NB4 (cell line): Measurements from ENCODE around the gene FAM53B.

Experiments used
- DNase-seq: peaks from one replicate; pipeline ENCODE4 v3.0.0; 2010; ENCODE audit warnings: low read depth
- H3K4me3 ChIP-seq: one replicate; pipeline ENCODE4 v1.5.1; 2011; ENCODE audit warnings: mild to moderate bottlenecking, low read depth, low read length, moderate library complexity
- MYC ChIP-seq: IDR thresholded peaks from 2 replicates; pipeline ENCODE4 v1.6.1; 2011; ENCODE audit warnings: low read depth, low read length
- POLR2A ChIP-seq: IDR thresholded peaks from 2 replicates; pipeline ENCODE4 v1.6.1; 2011; ENCODE audit warnings: mild to moderate bottlenecking; ENCODE audit not compliant: insufficient read length; ENCODE audit errors: extremely low read depth
- TF ChIP-seq, protein P1 (sequence below): IDR thresholded peaks from 2 replicates; pipeline ENCODE4 v1.6.1; 2011; ENCODE audit warnings: low read depth, low read length
- TF ChIP-seq, protein P2 (sequence below): IDR thresholded peaks from one replicate; pipeline ENCODE4 v1.5.1; 2012; ENCODE audit warnings: low read depth, low read length

FAM53B gene

DNA sequence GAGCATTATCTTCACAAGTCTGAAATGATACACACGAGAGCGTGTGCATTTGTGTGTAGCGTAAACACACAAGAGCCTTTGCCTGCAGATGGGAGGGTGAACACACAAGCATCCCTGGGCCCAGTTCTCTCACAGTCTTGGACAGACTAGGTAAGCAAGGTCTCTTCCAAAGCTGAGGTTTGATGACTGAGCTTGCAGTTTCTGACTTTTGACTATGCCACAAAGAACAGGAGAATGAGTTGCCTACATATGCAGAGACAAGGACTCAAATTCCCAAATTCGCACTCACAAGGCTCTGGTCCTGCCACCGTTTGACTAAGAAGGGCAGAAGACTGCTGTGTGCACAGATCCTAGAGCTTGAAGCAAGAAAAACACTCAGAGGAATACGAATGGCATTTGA, 55.8 kb downstream of the FAM53B start:
- no peak for DNase-seq
- no peak overlapping the region for H3K4me3 ChIP-seq
- no peak for TF ChIP-seq MYC

GRCh38 chr10:124686707-124687376, 57.3 kb downstream of the FAM53B start:
- no peak overlapping the region for H3K4me3 ChIP-seq
- TF ChIP-seq, protein P1, sequence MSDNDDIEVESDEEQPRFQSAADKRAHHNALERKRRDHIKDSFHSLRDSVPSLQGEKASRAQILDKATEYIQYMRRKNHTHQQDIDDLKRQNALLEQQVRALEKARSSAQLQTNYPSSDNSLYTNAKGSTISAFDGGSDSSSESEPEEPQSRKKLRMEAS = no peak
- no peak for TF ChIP-seq POLR2A
- TF ChIP-seq, protein P2, sequence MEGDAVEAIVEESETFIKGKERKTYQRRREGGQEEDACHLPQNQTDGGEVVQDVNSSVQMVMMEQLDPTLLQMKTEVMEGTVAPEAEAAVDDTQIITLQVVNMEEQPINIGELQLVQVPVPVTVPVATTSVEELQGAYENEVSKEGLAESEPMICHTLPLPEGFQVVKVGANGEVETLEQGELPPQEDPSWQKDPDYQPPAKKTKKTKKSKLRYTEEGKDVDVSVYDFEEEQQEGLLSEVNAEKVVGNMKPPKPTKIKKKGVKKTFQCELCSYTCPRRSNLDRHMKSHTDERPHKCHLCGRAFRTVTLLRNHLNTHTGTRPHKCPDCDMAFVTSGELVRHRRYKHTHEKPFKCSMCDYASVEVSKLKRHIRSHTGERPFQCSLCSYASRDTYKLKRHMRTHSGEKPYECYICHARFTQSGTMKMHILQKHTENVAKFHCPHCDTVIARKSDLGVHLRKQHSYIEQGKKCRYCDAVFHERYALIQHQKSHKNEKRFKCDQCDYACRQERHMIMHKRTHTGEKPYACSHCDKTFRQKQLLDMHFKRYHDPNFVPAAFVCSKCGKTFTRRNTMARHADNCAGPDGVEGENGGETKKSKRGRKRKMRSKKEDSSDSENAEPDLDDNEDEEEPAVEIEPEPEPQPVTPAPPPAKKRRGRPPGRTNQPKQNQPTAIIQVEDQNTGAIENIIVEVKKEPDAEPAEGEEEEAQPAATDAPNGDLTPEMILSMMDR = no peak
- TF ChIP-seq MYC = no peak
- no peak for DNase-seq

GRCh38 chr10:124685261-124685660, 58.9 kb downstream of the FAM53B start:
- no peak overlapping the region for H3K4me3 ChIP-seq
- DNase-seq = peak; percentile 94
- TF ChIP-seq MYC (peak; percentile 67), POLR2A (no peak)
- TF ChIP-seq, protein P1 = peak; percentile 81
- TF ChIP-seq, protein P2 = peak; percentile 40

GRCh38 chr10:124683814-124684213, 60.4 kb downstream of the FAM53B start:
- no peak for DNase-seq
- TF ChIP-seq, protein P1 = no peak
- TF ChIP-seq MYC (no peak), POLR2A (no peak)
- TF ChIP-seq, protein P2 = no peak
- no peak overlapping the region for H3K4me3 ChIP-seq

DNA sequence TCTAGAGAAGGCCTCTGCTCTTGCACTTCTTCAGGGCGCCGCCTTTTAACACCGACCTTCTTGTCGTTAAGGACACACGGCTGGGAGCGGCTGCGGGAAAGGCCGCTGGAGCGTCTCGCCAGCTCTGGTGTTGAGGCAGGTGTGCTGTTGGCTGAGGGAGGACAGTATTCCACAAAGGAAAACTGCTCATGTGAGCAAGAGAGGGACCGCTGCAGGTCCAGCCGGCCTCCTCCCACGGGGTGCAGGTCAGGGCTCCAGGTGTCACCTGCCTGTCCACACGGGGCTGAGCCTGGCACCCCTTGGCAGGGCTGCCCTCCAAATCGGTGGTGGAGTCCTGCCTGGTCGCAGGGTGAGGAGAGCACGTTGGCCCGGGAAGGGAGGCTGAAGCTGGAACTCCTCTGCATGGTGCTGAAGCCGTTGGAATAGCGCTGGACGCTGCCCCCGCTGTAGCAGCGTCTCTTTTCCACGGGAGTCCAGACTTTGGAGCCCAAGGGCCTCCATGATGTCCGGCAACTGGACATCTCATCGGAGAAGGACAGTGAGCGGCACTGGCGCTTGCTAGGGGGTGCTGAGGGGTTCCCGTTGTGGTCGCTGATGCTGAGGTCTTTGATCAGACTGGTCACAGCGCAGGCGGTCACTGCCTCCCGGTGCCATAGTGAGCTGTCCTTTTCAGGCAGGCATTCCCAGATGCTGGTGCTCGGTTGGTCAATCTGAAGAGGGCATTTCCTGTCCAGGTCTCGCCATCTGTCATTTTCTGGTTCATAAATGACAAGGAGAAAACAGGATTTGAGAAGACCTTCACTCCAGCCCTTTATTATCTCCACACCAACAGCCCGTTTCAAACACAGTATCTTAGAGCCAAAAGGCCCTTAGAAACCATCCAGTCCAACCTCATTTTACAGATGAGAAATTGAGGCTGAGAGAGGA, 62.3 kb downstream of the FAM53B start:
- no peak overlapping the region for H3K4me3 ChIP-seq
- no peak for DNase-seq
- TF ChIP-seq, protein P2 = no peak
- TF ChIP-seq MYC (no peak), POLR2A (no peak)
- TF ChIP-seq, protein P1 = no peak

GRCh38 chr10:124681091-124681490, 63.1 kb downstream of the FAM53B start:
- no peak for DNase-seq
- TF ChIP-seq, protein P1 = no peak
- TF ChIP-seq MYC = no peak
- TF ChIP-seq, protein P2 = no peak
- TF ChIP-seq POLR2A = no peak

More at GRCh38 chr10:124681091-124681490, 63.1 kb downstream of the FAM53B start:
- no peak overlapping the region for H3K4me3 ChIP-seq
